ENCODE results near the gene RELN.

DNA sequence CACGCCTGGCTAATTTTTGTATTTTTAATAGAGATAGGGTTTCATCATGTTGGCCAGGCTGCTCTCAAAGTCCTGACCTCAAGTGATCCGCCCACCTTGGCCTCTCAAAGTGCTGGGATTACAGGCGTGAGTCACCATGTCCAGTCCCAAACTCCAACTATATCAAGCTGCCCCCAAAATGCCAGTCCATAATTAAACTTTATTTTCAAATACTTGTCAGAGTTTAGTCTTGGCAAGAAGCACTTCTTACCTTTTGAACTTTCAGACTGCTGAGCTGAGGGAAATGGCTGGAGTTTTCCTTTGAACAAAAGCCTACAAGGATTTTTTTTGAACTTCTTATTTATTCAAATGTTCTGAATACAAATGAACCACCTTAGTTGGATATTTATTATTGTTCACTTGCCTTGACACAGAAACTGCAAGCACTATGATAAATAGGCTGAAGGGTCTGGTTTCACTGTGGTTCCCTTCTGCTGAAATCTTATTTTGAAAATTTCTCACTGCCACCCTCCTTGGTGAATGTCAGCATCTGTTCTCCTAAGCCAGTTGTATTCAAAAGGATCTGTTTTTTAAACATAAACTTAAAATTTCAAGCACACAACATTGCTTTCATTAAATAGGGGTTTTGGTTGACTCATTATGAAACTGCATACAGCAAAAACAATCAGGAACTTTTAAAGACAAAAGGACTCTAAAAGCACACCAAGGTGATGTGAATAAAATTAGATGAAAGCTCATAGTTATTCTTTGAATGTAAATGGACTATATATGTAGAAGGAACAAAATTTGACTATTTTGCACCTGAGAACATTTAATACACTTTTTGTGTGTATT, 441.8 kb downstream of the RELN start:
- TF ChIP-seq, protein P1, sequence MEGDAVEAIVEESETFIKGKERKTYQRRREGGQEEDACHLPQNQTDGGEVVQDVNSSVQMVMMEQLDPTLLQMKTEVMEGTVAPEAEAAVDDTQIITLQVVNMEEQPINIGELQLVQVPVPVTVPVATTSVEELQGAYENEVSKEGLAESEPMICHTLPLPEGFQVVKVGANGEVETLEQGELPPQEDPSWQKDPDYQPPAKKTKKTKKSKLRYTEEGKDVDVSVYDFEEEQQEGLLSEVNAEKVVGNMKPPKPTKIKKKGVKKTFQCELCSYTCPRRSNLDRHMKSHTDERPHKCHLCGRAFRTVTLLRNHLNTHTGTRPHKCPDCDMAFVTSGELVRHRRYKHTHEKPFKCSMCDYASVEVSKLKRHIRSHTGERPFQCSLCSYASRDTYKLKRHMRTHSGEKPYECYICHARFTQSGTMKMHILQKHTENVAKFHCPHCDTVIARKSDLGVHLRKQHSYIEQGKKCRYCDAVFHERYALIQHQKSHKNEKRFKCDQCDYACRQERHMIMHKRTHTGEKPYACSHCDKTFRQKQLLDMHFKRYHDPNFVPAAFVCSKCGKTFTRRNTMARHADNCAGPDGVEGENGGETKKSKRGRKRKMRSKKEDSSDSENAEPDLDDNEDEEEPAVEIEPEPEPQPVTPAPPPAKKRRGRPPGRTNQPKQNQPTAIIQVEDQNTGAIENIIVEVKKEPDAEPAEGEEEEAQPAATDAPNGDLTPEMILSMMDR (IDR thresholded peaks at IDR 0.05; ENCODE audit: low read depth, low read length) = no peak
- TF ChIP-seq POLR2A (IDR thresholded peaks at IDR 0.05; ENCODE audit: extremely low read depth, insufficient read length) = no peak
- TF ChIP-seq, protein P2, sequence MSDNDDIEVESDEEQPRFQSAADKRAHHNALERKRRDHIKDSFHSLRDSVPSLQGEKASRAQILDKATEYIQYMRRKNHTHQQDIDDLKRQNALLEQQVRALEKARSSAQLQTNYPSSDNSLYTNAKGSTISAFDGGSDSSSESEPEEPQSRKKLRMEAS (IDR thresholded peaks at IDR 0.05; ENCODE audit: low read depth, low read length) = no peak
